Measurements from ENCODE around the gene VPS51.

The VPS51 gene

GRCh38 chr11:65084598-65085375 lies 11.2 kb upstream of the VPS51 start:
- Mint-ChIP-seq H3K27me3 (ENCODE audit: low read depth) (peaks cover 4% of the 10 kb centered on the region), H3K4me1 (ENCODE audit: low read depth) (peaks cover 26% of the 10 kb centered on the region), H3K4me3 (peak overlapping the region; percentile 99), H3K9me3 (no peaks in the 10 kb centered on the region), H3K27ac (peak overlapping the region; percentile 99), H3K36me3 (ENCODE audit: low read depth) (peaks cover 48% of the 10 kb centered on the region)
- DNase-seq (ENCODE audit: low spot score): no peak

GRCh38 chr11:65085446-65085845 lies 10.6 kb upstream of the VPS51 start:
- Mint-ChIP-seq H3K4me1 (ENCODE audit: low read depth) (peaks cover 26% of the 10 kb centered on the region), H3K27me3 (ENCODE audit: low read depth) (peaks cover 4% of the 10 kb centered on the region), H3K9me3 (no peaks in the 10 kb centered on the region), H3K36me3 (ENCODE audit: low read depth) (peaks cover 44% of the 10 kb centered on the region), H3K4me3 (peak overlapping the region; percentile 99), H3K27ac (peak overlapping the region; percentile 99)
- DNase-seq (ENCODE audit: low spot score): no peak

- peaks cover 4% of the 10 kb centered on the region for H3K27me3 Mint-ChIP-seq (ENCODE audit: low read depth)
- peaks cover 19% of the 10 kb centered on the region for H3K4me1 Mint-ChIP-seq (ENCODE audit: low read depth)
- no peak overlapping the region for H3K4me3 Mint-ChIP-seq
- DNase-seq (ENCODE audit: low spot score): no peak
- H3K9me3 Mint-ChIP-seq: no peaks in the 10 kb centered on the region
- H3K36me3 Mint-ChIP-seq (ENCODE audit: low read depth): peaks cover 35% of the 10 kb centered on the region
- H3K27ac Mint-ChIP-seq: no peak overlapping the region
These were observed 9.2 kb upstream of the VPS51 start for GRCh38 chr11:65086809-65087208.

GRCh38 chr11:65087216-65087615 lies 8.8 kb upstream of the VPS51 start:
- no peaks in the 10 kb centered on the region for H3K9me3 Mint-ChIP-seq
- peaks cover 4% of the 10 kb centered on the region for H3K27me3 Mint-ChIP-seq (ENCODE audit: low read depth)
- H3K36me3 Mint-ChIP-seq (ENCODE audit: low read depth): peaks cover 32% of the 10 kb centered on the region
- H3K4me3 Mint-ChIP-seq: no peak overlapping the region
- peaks cover 16% of the 10 kb centered on the region for H3K4me1 Mint-ChIP-seq (ENCODE audit: low read depth)
- no peak for DNase-seq (ENCODE audit: low spot score)
- peak overlapping the region; percentile 17 for H3K27ac Mint-ChIP-seq

- no peak for DNase-seq (ENCODE audit: low spot score)
- Mint-ChIP-seq H3K4me3 (no peak overlapping the region), H3K36me3 (ENCODE audit: low read depth) (peaks cover 29% of the 10 kb centered on the region), H3K27me3 (ENCODE audit: low read depth) (peaks cover 4% of the 10 kb centered on the region), H3K27ac (no peak overlapping the region), H3K9me3 (no peaks in the 10 kb centered on the region), H3K4me1 (ENCODE audit: low read depth) (peaks cover 12% of the 10 kb centered on the region)
These were observed 8.2 kb upstream of the VPS51 start for GRCh38 chr11:65087827-65088226.

GRCh38 chr11:65089621-65090020 lies 6.4 kb upstream of the VPS51 start:
- DNase-seq (ENCODE audit: low spot score): no peak
- peaks cover 9% of the 10 kb centered on the region for H3K4me1 Mint-ChIP-seq (ENCODE audit: low read depth)
- peaks cover 17% of the 10 kb centered on the region for H3K36me3 Mint-ChIP-seq (ENCODE audit: low read depth)
- no peak overlapping the region for H3K4me3 Mint-ChIP-seq
- H3K27ac Mint-ChIP-seq: no peak overlapping the region
- no peaks in the 10 kb centered on the region for H3K27me3 Mint-ChIP-seq (ENCODE audit: low read depth)
- H3K9me3 Mint-ChIP-seq: no peaks in the 10 kb centered on the region

GRCh38 chr11:65090628-65091027 lies 5.4 kb upstream of the VPS51 start:
- no peak for DNase-seq (ENCODE audit: low spot score)
- Mint-ChIP-seq H3K36me3 (ENCODE audit: low read depth) (peaks cover 15% of the 10 kb centered on the region), H3K4me3 (no peak overlapping the region), H3K27ac (no peak overlapping the region), H3K27me3 (ENCODE audit: low read depth) (no peaks in the 10 kb centered on the region), H3K4me1 (ENCODE audit: low read depth) (peaks cover 5% of the 10 kb centered on the region), H3K9me3 (no peaks in the 10 kb centered on the region)

GRCh38 chr11:65095427-65095826 lies 587 bp upstream of the VPS51 start:
- H3K4me3 Mint-ChIP-seq: peak overlapping the region; percentile 93
- peaks cover 4% of the 10 kb centered on the region for H3K36me3 Mint-ChIP-seq (ENCODE audit: low read depth)
- peaks cover 12% of the 10 kb centered on the region for H3K4me1 Mint-ChIP-seq (ENCODE audit: low read depth)
- no peaks in the 10 kb centered on the region for H3K27me3 Mint-ChIP-seq (ENCODE audit: low read depth)
- DNase-seq (ENCODE audit: low spot score): no peak
- no peaks in the 10 kb centered on the region for H3K9me3 Mint-ChIP-seq
- H3K27ac Mint-ChIP-seq: peak overlapping the region; percentile 98

- Mint-ChIP-seq H3K27ac (peak overlapping the region; percentile 57), H3K9me3 (no peaks in the 10 kb centered on the region), H3K27me3 (ENCODE audit: low read depth) (no peaks in the 10 kb centered on the region)
These were observed 912 bp downstream of the VPS51 start for GRCh38 chr11:65096926-65097325.

GRCh38 chr11:65100674-65101350 lies 4.8 kb downstream of the VPS51 start:
- H3K27me3 Mint-ChIP-seq (ENCODE audit: low read depth): no peaks in the 10 kb centered on the region
- no peak overlapping the region for H3K27ac Mint-ChIP-seq
- peaks cover 13% of the 10 kb centered on the region for H3K36me3 Mint-ChIP-seq (ENCODE audit: low read depth)
- no peaks in the 10 kb centered on the region for H3K9me3 Mint-ChIP-seq
- DNase-seq (ENCODE audit: low spot score): no peak
- H3K4me1 Mint-ChIP-seq (ENCODE audit: low read depth): peaks cover 12% of the 10 kb centered on the region
- H3K4me3 Mint-ChIP-seq: no peak overlapping the region

More at GRCh38 chr11:65096926-65097325, 912 bp downstream of the VPS51 start:
- Mint-ChIP-seq H3K4me3 (peak overlapping the region; percentile 93), H3K36me3 (ENCODE audit: low read depth) (peaks cover 5% of the 10 kb centered on the region), H3K4me1 (ENCODE audit: low read depth) (peaks cover 12% of the 10 kb centered on the region)
- DNase-seq (ENCODE audit: low spot score): no peak

- H3K27ac Mint-ChIP-seq: no peak overlapping the region
- peaks cover 16% of the 10 kb centered on the region for H3K36me3 Mint-ChIP-seq (ENCODE audit: low read depth)
- no peak for DNase-seq (ENCODE audit: low spot score)
These were observed 6.4 kb downstream of the VPS51 start for GRCh38 chr11:65102142-65103095.

GRCh38 chr11:65103476-65103875 lies 7.5 kb downstream of the VPS51 start:
- H3K9me3 Mint-ChIP-seq: no peaks in the 10 kb centered on the region
- DNase-seq (ENCODE audit: low spot score): no peak
- peaks cover 14% of the 10 kb centered on the region for H3K36me3 Mint-ChIP-seq (ENCODE audit: low read depth)
- H3K4me3 Mint-ChIP-seq: no peak overlapping the region
- H3K4me1 Mint-ChIP-seq (ENCODE audit: low read depth): peaks cover 7% of the 10 kb centered on the region
- H3K27me3 Mint-ChIP-seq (ENCODE audit: low read depth): no peaks in the 10 kb centered on the region
- no peak overlapping the region for H3K27ac Mint-ChIP-seq

More at GRCh38 chr11:65102142-65103095, 6.4 kb downstream of the VPS51 start:
- H3K27me3 Mint-ChIP-seq (ENCODE audit: low read depth): no peaks in the 10 kb centered on the region
- H3K4me1 Mint-ChIP-seq (ENCODE audit: low read depth): peaks cover 11% of the 10 kb centered on the region
- H3K9me3 Mint-ChIP-seq: no peaks in the 10 kb centered on the region
- no peak overlapping the region for H3K4me3 Mint-ChIP-seq

GRCh38 chr11:65104628-65105027 lies 8.6 kb downstream of the VPS51 start:
- no peak for DNase-seq (ENCODE audit: low spot score)
- Mint-ChIP-seq H3K27ac (no peak overlapping the region), H3K27me3 (ENCODE audit: low read depth) (no peaks in the 10 kb centered on the region), H3K4me1 (ENCODE audit: low read depth) (peaks cover 4% of the 10 kb centered on the region), H3K4me3 (no peak overlapping the region), H3K36me3 (ENCODE audit: low read depth) (peaks cover 12% of the 10 kb centered on the region), H3K9me3 (no peaks in the 10 kb centered on the region)

Data from T-helper 2 cell treated with Interferon-gamma antibody and Interleukin-4, amounts not matched to agents 5 μg/mL and 100 μg/mL, for 36 hours (primary cell).